Measurements from ENCODE around the gene CTDNEP1.

CTDNEP1 gene

GRCh38 chr17:7290166-7290565 is 38.6 kb upstream of the CTDNEP1 start:
- Histone ChIP-seq H3K4me3 (ENCODE audit: low read length in 2 of 2) (no peak overlapping the region), H3K9ac (ENCODE audit: low read length in 2 of 2) (no peak overlapping the region), H3K27me3 (ENCODE audit: control insufficient read depth in 1 of 2, insufficient read depth in 2 of 2, low read length in 2 of 2) (peaks cover 0 to 14% of the 10 kb centered on the region in 2 donors), H3K4me1 (ENCODE audit: control insufficient read depth, insufficient read depth, low read length) (peaks cover 50% of the 10 kb centered on the region), H3K9me3 (ENCODE audit: control insufficient read depth in 2 of 2, low read length in 2 of 2) (no peaks in the 10 kb centered on the region), H3K27ac (ENCODE audit: low read length) (peak overlapping the region; percentile 24), H3K36me3 (ENCODE audit: control insufficient read depth in 2 of 2, insufficient read depth in 2 of 2, low read length in 2 of 2) (peaks cover 14 to 16% of the 10 kb centered on the region in 2 donors)

GRCh38 chr17:7289256-7290032 is 37.9 kb upstream of the CTDNEP1 start:
- H3K27me3 ChIP-seq (ENCODE audit: control insufficient read depth in 1 of 2, insufficient read depth in 2 of 2, low read length in 2 of 2): peaks cover 0 to 11% of the 10 kb centered on the region in 2 donors
- H3K4me1 ChIP-seq (ENCODE audit: control insufficient read depth, insufficient read depth, low read length): peaks cover 52% of the 10 kb centered on the region

GRCh38 chr17:7285679-7286078 is 34.1 kb upstream of the CTDNEP1 start:
- H3K9ac ChIP-seq (ENCODE audit: low read length in 2 of 2): no peak overlapping the region
- H3K27me3 ChIP-seq (ENCODE audit: control insufficient read depth in 1 of 2, insufficient read depth in 2 of 2, low read length in 2 of 2): no peaks in the 10 kb centered on the region
- peaks cover 54% of the 10 kb centered on the region for H3K4me1 ChIP-seq (ENCODE audit: control insufficient read depth, insufficient read depth, low read length)
- H3K9me3 ChIP-seq (ENCODE audit: control insufficient read depth in 2 of 2, low read length in 2 of 2): no peaks in the 10 kb centered on the region
- H3K4me3 ChIP-seq (ENCODE audit: low read length in 2 of 2): no peak overlapping the region
- H3K27ac ChIP-seq (ENCODE audit: low read length): peak overlapping the region; percentile 93
- peaks cover 26 to 31% of the 10 kb centered on the region in 2 donors for H3K36me3 ChIP-seq (ENCODE audit: control insufficient read depth in 2 of 2, insufficient read depth in 2 of 2, low read length in 2 of 2)

More at GRCh38 chr17:7289256-7290032, 37.9 kb upstream of the CTDNEP1 start:
- Histone ChIP-seq H3K9me3 (ENCODE audit: control insufficient read depth in 2 of 2, low read length in 2 of 2) (no peaks in the 10 kb centered on the region), H3K9ac (ENCODE audit: low read length in 2 of 2) (no peak overlapping the region), H3K36me3 (ENCODE audit: control insufficient read depth in 2 of 2, insufficient read depth in 2 of 2, low read length in 2 of 2) (peaks cover 21 to 23% of the 10 kb centered on the region in 2 donors), H3K27ac (ENCODE audit: low read length) (peak overlapping the region; percentile 24), H3K4me3 (ENCODE audit: low read length in 2 of 2) (no peak overlapping the region)

- Histone ChIP-seq H3K4me1 (ENCODE audit: control insufficient read depth, insufficient read depth, low read length) (peaks cover 56% of the 10 kb centered on the region), H3K4me3 (ENCODE audit: low read length in 2 of 2) (no peak overlapping the region), H3K27me3 (ENCODE audit: control insufficient read depth in 1 of 2, insufficient read depth in 2 of 2, low read length in 2 of 2) (no peaks in the 10 kb centered on the region), H3K9ac (ENCODE audit: low read length in 2 of 2) (no peak overlapping the region), H3K27ac (ENCODE audit: low read length) (peak overlapping the region; percentile 93), H3K36me3 (ENCODE audit: control insufficient read depth in 2 of 2, insufficient read depth in 2 of 2, low read length in 2 of 2) (peaks cover 26 to 31% of the 10 kb centered on the region in 2 donors), H3K9me3 (ENCODE audit: control insufficient read depth in 2 of 2, low read length in 2 of 2) (no peaks in the 10 kb centered on the region)
Measured at GRCh38 chr17:7284911-7285310, 33.4 kb upstream of the CTDNEP1 start.

GRCh38 chr17:7283471-7284216 is 32.1 kb upstream of the CTDNEP1 start:
- Histone ChIP-seq H3K27ac (ENCODE audit: low read length) (peak overlapping the region; percentile 93), H3K9ac (ENCODE audit: low read length in 2 of 2) (peak overlapping the region; percentile 70 to 90), H3K36me3 (ENCODE audit: control insufficient read depth in 2 of 2, insufficient read depth in 2 of 2, low read length in 2 of 2) (peaks cover 26 to 31% of the 10 kb centered on the region in 2 donors), H3K27me3 (ENCODE audit: control insufficient read depth in 1 of 2, insufficient read depth in 2 of 2, low read length in 2 of 2) (no peaks in the 10 kb centered on the region), H3K4me1 (ENCODE audit: control insufficient read depth, insufficient read depth, low read length) (peaks cover 53% of the 10 kb centered on the region), H3K4me3 (ENCODE audit: low read length in 2 of 2) (peak overlapping the region; percentile 75 to 84), H3K9me3 (ENCODE audit: control insufficient read depth in 2 of 2, low read length in 2 of 2) (no peaks in the 10 kb centered on the region)

GRCh38 chr17:7282752-7283321 is 31.3 kb upstream of the CTDNEP1 start:
- H3K9me3 ChIP-seq (ENCODE audit: control insufficient read depth in 2 of 2, low read length in 2 of 2): no peaks in the 10 kb centered on the region
- peaks cover 26 to 31% of the 10 kb centered on the region in 2 donors for H3K36me3 ChIP-seq (ENCODE audit: control insufficient read depth in 2 of 2, insufficient read depth in 2 of 2, low read length in 2 of 2)
- H3K4me1 ChIP-seq (ENCODE audit: control insufficient read depth, insufficient read depth, low read length): peaks cover 53% of the 10 kb centered on the region
- H3K9ac ChIP-seq (ENCODE audit: low read length in 2 of 2): peak overlapping the region; percentile 70 to 90
- H3K4me3 ChIP-seq (ENCODE audit: low read length in 2 of 2): peak overlapping the region; percentile 75 to 84
- peak overlapping the region; percentile 93 for H3K27ac ChIP-seq (ENCODE audit: low read length)
- no peaks in the 10 kb centered on the region for H3K27me3 ChIP-seq (ENCODE audit: control insufficient read depth in 1 of 2, insufficient read depth in 2 of 2, low read length in 2 of 2)

- Histone ChIP-seq H3K4me3 (ENCODE audit: low read length in 2 of 2) (peak overlapping the region; percentile 75 to 84), H3K9ac (ENCODE audit: low read length in 2 of 2) (peak overlapping the region; percentile 70 to 90), H3K27ac (ENCODE audit: low read length) (peak overlapping the region; percentile 93)
Measured at GRCh38 chr17:7281953-7282751, 30.6 kb upstream of the CTDNEP1 start.

GRCh38 chr17:7281074-7281952 is 29.8 kb upstream of the CTDNEP1 start, which contains the start of gene SLC2A4:
SLC2A4 (plus strand) TSS chr17:7281718; CDS start chr17:7281935, 217 bp downstream.
- Histone ChIP-seq H3K27me3 (ENCODE audit: control insufficient read depth in 1 of 2, insufficient read depth in 2 of 2, low read length in 2 of 2) (no peaks in the 10 kb centered on the region), H3K9ac (ENCODE audit: low read length in 2 of 2) (peak within 1 kb of the TSS; percentile 71 to 90), H3K4me1 (ENCODE audit: control insufficient read depth, insufficient read depth, low read length) (peaks cover 53% of the 10 kb centered on the region), H3K36me3 (ENCODE audit: control insufficient read depth in 2 of 2, insufficient read depth in 2 of 2, low read length in 2 of 2) (peaks cover 24 to 26% of the 10 kb centered on the region in 2 donors), H3K27ac (ENCODE audit: low read length) (peak within 1 kb of the TSS; percentile 93), H3K4me3 (ENCODE audit: low read length in 2 of 2) (peak within 1 kb of the TSS; percentile 75 to 84), H3K9me3 (ENCODE audit: control insufficient read depth in 2 of 2, low read length in 2 of 2) (no peaks in the 10 kb centered on the region)

More at GRCh38 chr17:7281953-7282751, 30.6 kb upstream of the CTDNEP1 start:
- H3K9me3 ChIP-seq (ENCODE audit: control insufficient read depth in 2 of 2, low read length in 2 of 2): no peaks in the 10 kb centered on the region
- H3K27me3 ChIP-seq (ENCODE audit: control insufficient read depth in 1 of 2, insufficient read depth in 2 of 2, low read length in 2 of 2): no peaks in the 10 kb centered on the region
- H3K4me1 ChIP-seq (ENCODE audit: control insufficient read depth, insufficient read depth, low read length): peaks cover 53% of the 10 kb centered on the region
- peaks cover 26 to 31% of the 10 kb centered on the region in 2 donors for H3K36me3 ChIP-seq (ENCODE audit: control insufficient read depth in 2 of 2, insufficient read depth in 2 of 2, low read length in 2 of 2)

GRCh38 chr17:7280519-7281073 is 29.1 kb upstream of the CTDNEP1 start:
- peaks cover 49% of the 10 kb centered on the region for H3K4me1 ChIP-seq (ENCODE audit: control insufficient read depth, insufficient read depth, low read length)
- H3K36me3 ChIP-seq (ENCODE audit: control insufficient read depth in 2 of 2, insufficient read depth in 2 of 2, low read length in 2 of 2): peaks cover 17 to 20% of the 10 kb centered on the region in 2 donors
- no peaks in the 10 kb centered on the region for H3K27me3 ChIP-seq (ENCODE audit: control insufficient read depth in 1 of 2, insufficient read depth in 2 of 2, low read length in 2 of 2)
- peak overlapping the region; percentile 93 for H3K27ac ChIP-seq (ENCODE audit: low read length)
- H3K4me3 ChIP-seq (ENCODE audit: low read length in 2 of 2): peak overlapping the region; percentile 71 to 84
- H3K9ac ChIP-seq (ENCODE audit: low read length in 2 of 2): peak overlapping the region; percentile 68 to 71
- no peaks in the 10 kb centered on the region for H3K9me3 ChIP-seq (ENCODE audit: control insufficient read depth in 2 of 2, low read length in 2 of 2)

All from stomach smooth muscle (tissue), 2 donors.